HepG2 (cell line): ENCODE data around the gene TIMM23. TPM values are rescaled to one million over a fixed set of nuclear protein-coding genes. Genes with fewer than 3 reads are reported as not detected.

ENCODE experiments used
- ATF7-NPFF ChIP-seq: sonication (generic); formaldehyde crosslinking; IDR thresholded peaks from 2 replicates; pipeline ENCODE4 v1.8.1; 2023; ENCODE audit warnings: mild to moderate bottlenecking, low read depth, missing genetic modification reagents, moderate library complexity
- BORCS8-MEF2B ChIP-seq: sonication (generic); formaldehyde crosslinking; IDR thresholded peaks from 2 replicates; pipeline ENCODE4 v1.8.0; 2022; ENCODE audit warnings: mild to moderate bottlenecking, missing genetic modification reagents
- FOXJ3 ChIP-seq: sonication (generic); formaldehyde crosslinking; IDR thresholded peaks from 2 replicates; pipeline ENCODE4 v1.4.0; 2020; ENCODE audit warnings: missing genetic modification reagents, mild to moderate bottlenecking, borderline replicate concordance
- JUND ChIP-seq: sonication (generic); formaldehyde crosslinking; IDR thresholded peaks from 2 replicates; pipeline ENCODE4 v1.8.0; 2022; ENCODE audit warnings: mild to moderate bottlenecking, missing genetic modification reagents
- MAX ChIP-seq: IDR thresholded peaks from 2 replicates; pipeline ENCODE4 v1.6.1; 2012; ENCODE audit warnings: inconsistent platforms
- NFE2L1 ChIP-seq: sonication (generic); formaldehyde crosslinking; IDR thresholded peaks from 2 replicates; pipeline ENCODE4 v1.4.0; 2020; ENCODE audit warnings: missing genetic modification reagents, mild to moderate bottlenecking, borderline replicate concordance
- PAWR ChIP-seq: sonication (generic); formaldehyde crosslinking; IDR thresholded peaks from 2 replicates; pipeline ENCODE4 v1.4.0; 2020; ENCODE audit warnings: missing genetic modification reagents, mild to moderate bottlenecking, borderline replicate concordance
- PCBP2 ChIP-seq: fragments of 200-400 bp; formaldehyde crosslinking; optimal IDR thresholded peaks from 2 replicates; pipeline ENCODE3; 2018; ENCODE audit warnings: low read length, low read depth; ENCODE audit not compliant: poor library complexity, severe bottlenecking
- POLR2G ChIP-seq: fragments of 200-400 bp; formaldehyde crosslinking; IDR thresholded peaks from 2 replicates; pipeline ENCODE4 v1.6.1; 2018; ENCODE audit warnings: mild to moderate bottlenecking, low read depth, low read length, moderate library complexity
- SALL1 ChIP-seq: sonication (generic); formaldehyde crosslinking; IDR thresholded peaks from 2 replicates; pipeline ENCODE4 v1.8.0; 2022; ENCODE audit warnings: mild to moderate bottlenecking, missing genetic modification reagents
- THAP9 ChIP-seq: sonication (generic); formaldehyde crosslinking; IDR thresholded peaks from 2 replicates; pipeline ENCODE4; 2020; ENCODE audit warnings: missing genetic modification reagents, mild to moderate bottlenecking, borderline replicate concordance
- ZBTB34 ChIP-seq: sonication (generic); formaldehyde crosslinking; IDR thresholded peaks from 2 replicates; pipeline ENCODE4 v1.8.0; 2022; ENCODE audit warnings: mild to moderate bottlenecking, missing genetic modification reagents
- ZFY ChIP-seq: sonication (generic); formaldehyde crosslinking; IDR thresholded peaks from 2 replicates; pipeline ENCODE4 v1.4.0; 2020; ENCODE audit warnings: missing genetic modification reagents
- ZNF18 ChIP-seq: sonication (generic); formaldehyde crosslinking; IDR thresholded peaks from 2 replicates; pipeline ENCODE4 v1.8.0; 2022; ENCODE audit warnings: mild to moderate bottlenecking, missing genetic modification reagents; ENCODE audit not compliant: insufficient replicate concordance
- ZNF256 ChIP-seq: sonication (generic); formaldehyde crosslinking; conservative IDR thresholded peaks from 2 replicates; pipeline ENCODE4 v1.4.0; 2020; ENCODE audit warnings: missing genetic modification reagents
- ZNF614 ChIP-seq: IDR thresholded peaks from 2 replicates; pipeline ENCODE4 v1.6.1; 2018; ENCODE audit warnings: missing biosample characterization, missing genetic modification reagents, inconsistent platforms, borderline replicate concordance
- ZNF652 ChIP-seq: IDR thresholded peaks from 2 replicates; pipeline ENCODE4 v1.6.1; 2016; ENCODE audit warnings: low read depth, borderline replicate concordance
- ZNF709 ChIP-seq: sonication (generic); formaldehyde crosslinking; IDR thresholded peaks from 2 replicates; pipeline ENCODE4 v1.5.0; 2020; ENCODE audit warnings: mild to moderate bottlenecking, missing genetic modification reagents
- ZNF747 ChIP-seq: sonication (generic); formaldehyde crosslinking; IDR thresholded peaks from 2 replicates; pipeline ENCODE4 v1.8.1; 2023; ENCODE audit warnings: missing genetic modification reagents, mild to moderate bottlenecking, borderline replicate concordance
- ZNF788 ChIP-seq: sonication (generic); formaldehyde crosslinking; IDR thresholded peaks from 2 replicates; pipeline ENCODE4 v1.5.0; 2020; ENCODE audit warnings: mild to moderate bottlenecking, missing genetic modification reagents, borderline replicate concordance
- polyA plus RNA-seq, 8 experiments: library from polyadenylated mRNA; depleted of rRNA in 3 of 8; stranded (reverse) in 7 of 8; unstranded in 1 of 8; fragments of >200 nt; fragmentation: Illumina TruSeq in 4 of 8; extraction: Trizol in 4 of 8; gene quantifications; 2 replicates each; pipeline versions ENCODE4 v1.2.1 to v1.2.3, GENCODE V29; 2011 to 2016; ENCODE audit warnings: low read depth in 4 of 8, missing spikeins in 1 of 8, mixed read lengths in 1 of 8; ENCODE audit not compliant: insufficient read depth in 1 of 8
- total RNA-seq, 5 experiments: library from RNA; depleted of rRNA; stranded (reverse); fragments of >200 nt; fragmentation: Illumina TruSeq; extraction: Trizol; gene quantifications; 2 replicates each; pipeline ENCODE4 v1.2.3, GENCODE V29; 2016; ENCODE audit warnings: low read depth in 1 of 5

Gene TIMM23
- total and polyA plus RNA-seq, 2 of the 13 experiments (the other 11 are each of a cell fraction or from before 2014, with no cell fraction given) = 80.2 to 98.6 TPM

- 0 out of 2 replicates have a peak, but pooled peaks have one; percentile 1 for TF ChIP-seq FOXJ3
- TF ChIP-seq ZNF788 (CRISPR knock-in tag) = 0 out of 2 replicates have a peak, but pooled peaks have one; percentile 31
- TF ChIP-seq PAWR (CRISPR knock-in tag) = no peak
- TF ChIP-seq ZNF18 (CRISPR knock-in tag) = peak; percentile 8
- no peak for TF ChIP-seq NFE2L1 (CRISPR knock-in tag)
- TF ChIP-seq ZNF747 (CRISPR knock-in tag) = peak; percentile 27; the same call in 1 of the 2 replicates
- peak; percentile 54; the same call in 1 of the 2 replicates for TF ChIP-seq POLR2G
- 0 out of 2 replicates have a peak, but pooled peaks have one; percentile 7 for TF ChIP-seq JUND (CRISPR knock-in tag)
- TF ChIP-seq ZFY = peak; percentile 49; the same call in 1 of the 2 replicates
- TF ChIP-seq PCBP2 = no peak
- no peak for TF ChIP-seq ZNF614
- no peak for TF ChIP-seq ZNF256
- 0 out of 2 replicates have a peak, but pooled peaks have one; percentile 6 for TF ChIP-seq ATF7-NPFF
- TF ChIP-seq ZNF652 (CRISPR knock-in tag) = 0 out of 2 replicates have a peak, but pooled peaks have one; percentile 0
- TF ChIP-seq MAX = peak; percentile 42; the same call in 1 of the 2 replicates
- peak; percentile 11 for TF ChIP-seq ZBTB34
- no peak for TF ChIP-seq THAP9 (CRISPR knock-in tag)
- peak; percentile 20; the same call in 1 of the 2 replicates for TF ChIP-seq SALL1
- 0 out of 2 replicates have a peak, but pooled peaks have one; percentile 16 for TF ChIP-seq BORCS8-MEF2B
- TF ChIP-seq ZNF709 (CRISPR knock-in tag) = peak; percentile 9; the same call in 1 of the 2 replicates
These were observed 80.6 kb downstream of the TIMM23 start (continued) for GRCh38 chr10:46052791-46053375.
